Neural cell (in vitro differentiated cells): ENCODE data around the gene SYNGR2. TPM values are rescaled to one million over a fixed set of nuclear protein-coding genes. Genes with fewer than 3 reads are reported as not detected.

Source experiments
- H2AFZ ChIP-seq: fragments of 200-600, 300-800 bp; sonication (generic), shearing (Covaris generic); 2 replicates; pipeline ENCODE4 v1.6.0; 2014; ENCODE audit warnings: low read depth, mild to moderate bottlenecking, antibody characterized with exemption, low read length, moderate library complexity
- H3F3A ChIP-seq: fragments of 200-600 bp; shearing (Covaris generic); 2 replicates; pipeline ENCODE4 v1.6.1; 2016; ENCODE audit warnings: mild to moderate bottlenecking, moderate library complexity, mixed read lengths, antibody characterized with exemption, low read length; ENCODE audit not compliant: insufficient read depth, poor library complexity, severe bottlenecking
- H3K27ac ChIP-seq: fragments of 200-600, 300-800 bp; sonication (generic), shearing (Covaris generic); 2 replicates; pipeline ENCODE4 v1.5.1; 2014; ENCODE audit warnings: mild to moderate bottlenecking, low read length, moderate library complexity
- H3K27me3 ChIP-seq: fragments of 300-800, 200-600 bp; sonication (generic), shearing (Covaris generic); 2 replicates; pipeline ENCODE4 v1.6.0; 2014; ENCODE audit warnings: mild to moderate bottlenecking, low read depth, low read length, moderate library complexity; ENCODE audit not compliant: insufficient read depth
- H3K36me3 ChIP-seq: fragments of 300-800, 200-600 bp; sonication (generic), shearing (Covaris generic); 2 replicates; pipeline ENCODE4 v1.5.1; 2014; ENCODE audit warnings: mild to moderate bottlenecking, antibody characterized with exemption, low read length, moderate library complexity; ENCODE audit not compliant: insufficient read depth
- H3K4me2 ChIP-seq: fragments of 300-800, 200-600 bp; sonication (generic), shearing (Covaris generic); 2 replicates; pipeline ENCODE4 v1.6.0; 2014; ENCODE audit warnings: mild to moderate bottlenecking, low read length
- H3K4me3 ChIP-seq: fragments of 300-800, 200-600 bp; sonication (generic), shearing (Covaris generic); 2 replicates; pipeline ENCODE4 v1.5.1; 2014; ENCODE audit warnings: mild to moderate bottlenecking, low read length, moderate library complexity
- H3K79me2 ChIP-seq: fragments of 200-600 bp; shearing (Covaris generic); replicated peaks from 2 replicates; pipeline ENCODE4 v1.6.0; 2014; ENCODE audit warnings: mild to moderate bottlenecking, low read length, moderate library complexity; ENCODE audit not compliant: insufficient read depth
- H3K9ac ChIP-seq: fragments of 300-800, 200-600 bp; sonication (generic), shearing (Covaris generic); 2 replicates; pipeline ENCODE4 v1.6.1; 2016; ENCODE audit warnings: mild to moderate bottlenecking, low read length, mixed read lengths
- H3K9me2 ChIP-seq: fragments of 200-600 bp; shearing (Covaris generic); 2 replicates; pipeline ENCODE4 v1.6.1; 2016; ENCODE audit warnings: mild to moderate bottlenecking, low read length, mixed read lengths; ENCODE audit not compliant: insufficient read depth
- H3K9me3 ChIP-seq: fragments of 200-600, 300-800 bp; sonication (generic), shearing (Covaris generic); 2 replicates; pipeline ENCODE4 v1.6.1; 2016; ENCODE audit warnings: mild to moderate bottlenecking, mixed run types, low read length, moderate library complexity, mixed read lengths
- H4K20me1 ChIP-seq: fragments of 200-600 bp; shearing (Covaris generic); 2 replicates; pipeline ENCODE4 v1.6.1; 2016; ENCODE audit warnings: mild to moderate bottlenecking, mixed run types; ENCODE audit not compliant: insufficient read depth
- CTCF ChIP-seq: fragments of 450-650 bp; IDR thresholded peaks from 2 replicates; pipeline ENCODE4 v1.5.1; 2014; ENCODE audit warnings: antibody characterized with exemption, mild to moderate bottlenecking, moderate library complexity; ENCODE audit not compliant: poor library complexity, severe bottlenecking
- EP300 ChIP-seq: fragments of 450-650 bp; conservative IDR thresholded peaks from 2 replicates; pipeline ENCODE4 v1.6.1; 2014; ENCODE audit warnings: antibody characterized with exemption, mild to moderate bottlenecking, moderate library complexity; ENCODE audit not compliant: poor library complexity, severe bottlenecking
- EZH2 ChIP-seq: fragments of 200-600, 300-800 bp; shearing (Covaris generic), sonication (generic); IDR thresholded peaks from 2 replicates; pipeline ENCODE4 v1.6.1; 2014; ENCODE audit warnings: antibody characterized with exemption, low read length, borderline replicate concordance, mild to moderate bottlenecking; ENCODE audit not compliant: insufficient read depth, poor library complexity, severe bottlenecking
- MXI1 ChIP-seq: fragments of 450-650 bp; conservative IDR thresholded peaks from 2 replicates; pipeline ENCODE4 v1.6.1; 2014; ENCODE audit warnings: antibody characterized with exemption, mild to moderate bottlenecking; ENCODE audit not compliant: poor library complexity, severe bottlenecking
- POLR2AphosphoS5 ChIP-seq: IDR thresholded peaks from 2 replicates; pipeline ENCODE4 v1.6.1; 2012
- RAD21 ChIP-seq: fragments of 450-650 bp; conservative IDR thresholded peaks from 2 replicates; pipeline ENCODE4 v1.6.1; 2014; ENCODE audit warnings: antibody characterized with exemption, mild to moderate bottlenecking, moderate library complexity
- SMC3 ChIP-seq: fragments of 450-650 bp; conservative IDR thresholded peaks from 2 replicates; pipeline ENCODE4 v1.6.1; 2014; ENCODE audit warnings: antibody characterized with exemption, mild to moderate bottlenecking, moderate library complexity; ENCODE audit not compliant: poor library complexity
- TAF1 ChIP-seq: IDR thresholded peaks from 2 replicates; pipeline ENCODE4 v1.6.1; 2012; ENCODE audit warnings: low read depth
- polyA plus RNA-seq: library from polyadenylated mRNA; depleted of rRNA; stranded (reverse); fragments of >200 nt; gene quantifications from 2 replicates; pipeline ENCODE4 v1.2.3, GENCODE V29; 2014
- TF ChIP-seq, protein P1 (sequence below): IDR thresholded peaks from 2 replicates; pipeline ENCODE4 v1.6.1; 2012; ENCODE audit warnings: borderline replicate concordance

SYNGR2 gene
- polyA plus RNA-seq, 1 donor from 2014 or later = 3.9 TPM

GRCh38 chr17:78211032-78211431, 42.7 kb downstream of the SYNGR2 start:
- H3K36me3 ChIP-seq = no peaks in the 10 kb centered on the region
- H3K9me2 ChIP-seq = no peaks in the 10 kb centered on the region
- H3K4me2 ChIP-seq = no peak overlapping the region
- no peaks in the 10 kb centered on the region for H3K9me3 ChIP-seq
- no peak overlapping the region for H3K27ac ChIP-seq
- H3K79me2 ChIP-seq = peaks cover 13% of the 10 kb centered on the region
- H2AFZ ChIP-seq = no peak overlapping the region
- H3K27me3 ChIP-seq = no peaks in the 10 kb centered on the region
- TF ChIP-seq EP300 (no peak), EZH2 (no peak), POLR2AphosphoS5 (no peak), CTCF (no peak), TAF1 (no peak), SMC3 (no peak), RAD21 (no peak), MXI1 (no peak)
- TF ChIP-seq, protein P1, sequence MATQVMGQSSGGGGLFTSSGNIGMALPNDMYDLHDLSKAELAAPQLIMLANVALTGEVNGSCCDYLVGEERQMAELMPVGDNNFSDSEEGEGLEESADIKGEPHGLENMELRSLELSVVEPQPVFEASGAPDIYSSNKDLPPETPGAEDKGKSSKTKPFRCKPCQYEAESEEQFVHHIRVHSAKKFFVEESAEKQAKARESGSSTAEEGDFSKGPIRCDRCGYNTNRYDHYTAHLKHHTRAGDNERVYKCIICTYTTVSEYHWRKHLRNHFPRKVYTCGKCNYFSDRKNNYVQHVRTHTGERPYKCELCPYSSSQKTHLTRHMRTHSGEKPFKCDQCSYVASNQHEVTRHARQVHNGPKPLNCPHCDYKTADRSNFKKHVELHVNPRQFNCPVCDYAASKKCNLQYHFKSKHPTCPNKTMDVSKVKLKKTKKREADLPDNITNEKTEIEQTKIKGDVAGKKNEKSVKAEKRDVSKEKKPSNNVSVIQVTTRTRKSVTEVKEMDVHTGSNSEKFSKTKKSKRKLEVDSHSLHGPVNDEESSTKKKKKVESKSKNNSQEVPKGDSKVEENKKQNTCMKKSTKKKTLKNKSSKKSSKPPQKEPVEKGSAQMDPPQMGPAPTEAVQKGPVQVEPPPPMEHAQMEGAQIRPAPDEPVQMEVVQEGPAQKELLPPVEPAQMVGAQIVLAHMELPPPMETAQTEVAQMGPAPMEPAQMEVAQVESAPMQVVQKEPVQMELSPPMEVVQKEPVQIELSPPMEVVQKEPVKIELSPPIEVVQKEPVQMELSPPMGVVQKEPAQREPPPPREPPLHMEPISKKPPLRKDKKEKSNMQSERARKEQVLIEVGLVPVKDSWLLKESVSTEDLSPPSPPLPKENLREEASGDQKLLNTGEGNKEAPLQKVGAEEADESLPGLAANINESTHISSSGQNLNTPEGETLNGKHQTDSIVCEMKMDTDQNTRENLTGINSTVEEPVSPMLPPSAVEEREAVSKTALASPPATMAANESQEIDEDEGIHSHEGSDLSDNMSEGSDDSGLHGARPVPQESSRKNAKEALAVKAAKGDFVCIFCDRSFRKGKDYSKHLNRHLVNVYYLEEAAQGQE = no peak
- H3K9ac ChIP-seq = no peak overlapping the region
- no peaks in the 10 kb centered on the region for H4K20me1 ChIP-seq
- no peak overlapping the region for H3K4me3 ChIP-seq
- H3F3A ChIP-seq = no peaks in the 10 kb centered on the region

GRCh38 chr17:78214016-78214705, 45.8 kb downstream of the SYNGR2 start, which contains the start of gene BIRC5:
Gene BIRC5 (plus strand): TSS chr17:78214253. CDS start chr17:78214317, 64 bp downstream.
- Histone ChIP-seq H3K9ac (no peak within 1 kb of the TSS), H3K4me3 (peak within 1 kb of the TSS; percentile 77), H2AFZ (no peak within 1 kb of the TSS), H3F3A (no peaks in the 10 kb centered on the region), H3K9me3 (no peaks in the 10 kb centered on the region), H3K79me2 (peaks cover 13% of the 10 kb centered on the region), H4K20me1 (no peaks in the 10 kb centered on the region), H3K27me3 (no peaks in the 10 kb centered on the region), H3K27ac (no peak within 1 kb of the TSS), H3K9me2 (no peaks in the 10 kb centered on the region), H3K4me2 (peak within 1 kb of the TSS; percentile 73), H3K36me3 (no peaks in the 10 kb centered on the region)
- TF ChIP-seq, protein P1 = no peak
- TF ChIP-seq EZH2 (no peak), EP300 (no peak), RAD21 (no peak), TAF1 (no peak), MXI1 (peak; percentile 100), POLR2AphosphoS5 (peak; percentile 38), SMC3 (peak; percentile 14), CTCF (no peak)
